SK-N-SH (cell line): Measurements from ENCODE around the gene CSRP3. TPM values are rescaled to one million over a fixed set of nuclear protein-coding genes. Genes with fewer than 3 reads are reported as not detected.

ENCODE experiments used
- CTCF ChIA-PET: fragments of 300-600, 350-600 bp; formaldehyde crosslinking; extraction: SDS; loops from one replicate; lab custom pipeline; 2021; lab: Yijun Ruan, JAX
- POLR2A ChIA-PET: fragments of 350-600 bp; sonication (Branson Sonifier 250); formaldehyde crosslinking; extraction: SDS; loops from one replicate; lab custom pipeline; 2020; ENCODE audit warnings: antibody characterized with exemption, inconsistent platforms; lab: Yijun Ruan, JAX
- DNase-seq: peaks from one replicate; pipeline ENCODE4 v3.0.0; 2012
- H2AFZ ChIP-seq: fragments of 200-600 bp; sonication (generic); 2 replicates; pipeline ENCODE4 v1.8.1; 2016; ENCODE audit warnings: antibody characterized with exemption, mild to moderate bottlenecking, low read depth
- H3F3A ChIP-seq: fragments of 200-600 bp; sonication (generic); replicated peaks from 2 replicates; pipeline ENCODE3; 2016; ENCODE audit warnings: antibody characterized with exemption, mild to moderate bottlenecking; ENCODE audit not compliant: insufficient read depth
- H3K27ac ChIP-seq, 2 experiments: fragments of 200-500 bp in 1 of 2; fragments of 200-600 bp in 1 of 2; sonication (Bioruptor generic) in 1 of 2; sonication (generic), shearing (Covaris generic) in 1 of 2; 2 replicates each; pipeline versions ENCODE4 v1.5.1 to v1.6.1; 2014 to 2016; ENCODE audit warnings: low read depth in 2 of 2, inconsistent platforms in 1 of 2, low read length in 1 of 2, mild to moderate bottlenecking in 1 of 2, mixed read lengths in 1 of 2
- H3K27me3 ChIP-seq: fragments of 200-600 bp; sonication (generic), shearing (Covaris generic); 2 replicates; pipeline ENCODE4 v1.6.1; 2016; ENCODE audit warnings: mixed run types; ENCODE audit not compliant: insufficient read depth
- H3K36me3 ChIP-seq, 2 experiments: fragments of 200-500 bp in 1 of 2; fragments of 200-600 bp in 1 of 2; sonication (Bioruptor generic) in 1 of 2; sonication (generic) in 1 of 2; replicated peaks in 1 of 2; 2 replicates each; pipeline versions ENCODE3 to v1.5.1; 2014 to 2016; ENCODE audit warnings: low read length in 1 of 2, mild to moderate bottlenecking in 1 of 2; ENCODE audit not compliant: insufficient read depth in 2 of 2, control insufficient read depth in 1 of 2
- H3K4me1 ChIP-seq, 2 experiments: fragments of 200-500 bp in 1 of 2; fragments of 200-600 bp in 1 of 2; sonication (Bioruptor generic) in 1 of 2; sonication (generic), shearing (Covaris generic) in 1 of 2; 2 replicates each; pipeline versions ENCODE4 v1.5.1 to v1.6.1; 2014 to 2016; ENCODE audit warnings: low read depth in 1 of 2, low read length in 1 of 2, mixed run types in 1 of 2; ENCODE audit not compliant: insufficient read depth in 2 of 2, control insufficient read depth in 1 of 2
- H3K4me2 ChIP-seq: fragments of 200-600 bp; sonication (generic), shearing (Covaris generic); 2 replicates; pipeline ENCODE4 v1.6.1; 2017; ENCODE audit warnings: mixed run types
- H3K4me3 ChIP-seq, 2 experiments: fragments of 200-500 bp in 1 of 2; fragments of 200-600 bp in 1 of 2; sonication (Bioruptor generic) in 1 of 2; sonication (generic), shearing (Covaris generic) in 1 of 2; 2 replicates each; pipeline versions ENCODE4 v1.5.1 to v1.8.1; 2014 to 2016; ENCODE audit warnings: low read depth in 2 of 2, inconsistent platforms in 1 of 2, low read length in 1 of 2, mild to moderate bottlenecking in 1 of 2, mixed read lengths in 1 of 2, moderate library complexity in 1 of 2
- H3K79me2 ChIP-seq: fragments of 200-600 bp; sonication (generic); 2 replicates; pipeline ENCODE4 v1.8.1; 2017; ENCODE audit warnings: mild to moderate bottlenecking; ENCODE audit not compliant: insufficient read depth
- H3K9ac ChIP-seq: fragments of 200-600 bp; sonication (generic); 2 replicates; pipeline ENCODE4 v1.6.1; 2017; ENCODE audit warnings: mixed run types
- H3K9me2 ChIP-seq: fragments of 200-600 bp; sonication (generic); 2 replicates; pipeline ENCODE4 v1.6.1; 2017; ENCODE audit warnings: mixed run types
- H3K9me3 ChIP-seq: fragments of 200-600 bp; sonication (generic); 2 replicates; pipeline ENCODE4 v1.6.1; 2017; ENCODE audit warnings: mixed run types, mild to moderate bottlenecking, moderate library complexity
- H4K20me1 ChIP-seq: fragments of 200-600 bp; sonication (generic); 2 replicates; pipeline ENCODE4 v1.6.1; 2017; ENCODE audit warnings: mild to moderate bottlenecking, mixed run types; ENCODE audit not compliant: insufficient read depth
- ELF1 ChIP-seq: IDR thresholded peaks from 2 replicates; pipeline ENCODE4 v1.4.0; 2012
- FOSL2 ChIP-seq: IDR thresholded peaks from 2 replicates; pipeline ENCODE4 v1.4.0; 2012; ENCODE audit warnings: low read depth, mild to moderate bottlenecking, moderate library complexity, borderline replicate concordance
- FOXM1 ChIP-seq: IDR thresholded peaks from 2 replicates; pipeline ENCODE4 v1.4.0; 2012; ENCODE audit warnings: low read depth, mild to moderate bottlenecking
- GABPA ChIP-seq: IDR thresholded peaks from 2 replicates; pipeline ENCODE4 v1.4.0; 2012; ENCODE audit warnings: low read depth, mild to moderate bottlenecking
- GATA2 ChIP-seq: sonication (generic); formaldehyde crosslinking; IDR thresholded peaks from 2 replicates; pipeline ENCODE4 v1.5.0; 2020; ENCODE audit warnings: mild to moderate bottlenecking, missing genetic modification reagents
- IRF3 ChIP-seq: fragments of 150-350 bp; IDR thresholded peaks from 2 replicates; pipeline ENCODE4 v1.6.1; 2016; ENCODE audit warnings: mild to moderate bottlenecking, low read depth, low read length
- MAX ChIP-seq: IDR thresholded peaks from 2 replicates; pipeline ENCODE4 v1.4.0; 2012; ENCODE audit warnings: low read depth
- POLR2AphosphoS5 ChIP-seq: IDR thresholded peaks from 2 replicates; pipeline ENCODE4 v1.6.1; 2012; ENCODE audit warnings: low read depth, low read length
- RFX5 ChIP-seq: IDR thresholded peaks from 2 replicates; pipeline ENCODE4 v1.6.1; 2012; ENCODE audit warnings: mild to moderate bottlenecking, improper control_type of control experiment, low read length
- SMC3 ChIP-seq: IDR thresholded peaks from 2 replicates; pipeline ENCODE4 v1.6.1; 2012; ENCODE audit warnings: low read depth, low read length, improper control_type of control experiment
- TAF1 ChIP-seq: IDR thresholded peaks from 2 replicates; pipeline ENCODE4 v1.6.1; 2012; ENCODE audit warnings: low read depth, mild to moderate bottlenecking, low read length, moderate library complexity, borderline replicate concordance
- ZBTB33 ChIP-seq: IDR thresholded peaks from 2 replicates; pipeline ENCODE4 v1.4.0; 2012; ENCODE audit warnings: low read depth, borderline replicate concordance
- WGBS: methylation state at CpG from one replicate; pipeline ENCODE4 v1.1.6; 2017; ENCODE audit warnings: low lambda C conversion rate; 5-methylcytosine and 5-hydroxymethylcytosine counted together
- polyA plus RNA-seq, 3 experiments: library from polyadenylated mRNA; depleted of rRNA; stranded (reverse); fragments of >200 nt; gene quantifications; 2 replicates each; pipeline ENCODE4 v1.2.3, GENCODE V29; 2012
- TF ChIP-seq, protein P1 (sequence below): fragments of 150-350 bp; IDR thresholded peaks from 2 replicates; pipeline ENCODE4 v1.6.1; 2017; ENCODE audit warnings: antibody characterized with exemption, low read length, low read depth, borderline replicate concordance
- TF ChIP-seq, protein P2 (sequence below): fragments of 200-600 bp; sonication (generic); IDR thresholded peaks from 2 replicates; pipeline ENCODE4 v1.6.1; 2017; ENCODE audit warnings: antibody characterized with exemption, mild to moderate bottlenecking, moderate library complexity

CSRP3 gene
- polyA plus RNA-seq, 1 of the 3 experiments (the other 2 are of a cell fraction) = not detected

DNA sequence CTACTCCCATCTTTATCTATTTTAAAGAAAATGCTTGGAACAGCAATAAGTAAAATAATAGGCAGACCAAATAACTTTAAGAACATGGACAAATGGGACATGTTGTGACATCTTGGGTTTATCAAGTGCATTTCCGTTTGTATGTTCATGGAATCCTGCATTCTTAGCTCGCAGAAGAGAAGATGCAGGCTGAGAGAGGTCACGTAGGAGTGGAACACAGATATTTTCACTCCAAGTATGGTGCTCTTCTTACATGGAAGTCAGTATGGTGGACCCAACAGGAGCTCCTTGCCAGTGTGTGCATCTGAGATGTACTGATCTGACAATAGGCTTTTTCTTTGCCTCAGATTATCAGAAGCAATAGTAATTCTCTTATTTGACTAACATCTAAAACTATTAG, 37.3 kb upstream of the CSRP3 start:
- H3K9ac ChIP-seq = no peak overlapping the region
- TF ChIP-seq RFX5 = no peak
- TF ChIP-seq FOSL2 = no peak
- no peak for TF ChIP-seq ZBTB33
- no peak for TF ChIP-seq ELF1
- TF ChIP-seq POLR2AphosphoS5 = no peak
- TF ChIP-seq GABPA = no peak
- TF ChIP-seq SMC3 = no peak
- TF ChIP-seq IRF3 = no peak
- TF ChIP-seq, protein P1, sequence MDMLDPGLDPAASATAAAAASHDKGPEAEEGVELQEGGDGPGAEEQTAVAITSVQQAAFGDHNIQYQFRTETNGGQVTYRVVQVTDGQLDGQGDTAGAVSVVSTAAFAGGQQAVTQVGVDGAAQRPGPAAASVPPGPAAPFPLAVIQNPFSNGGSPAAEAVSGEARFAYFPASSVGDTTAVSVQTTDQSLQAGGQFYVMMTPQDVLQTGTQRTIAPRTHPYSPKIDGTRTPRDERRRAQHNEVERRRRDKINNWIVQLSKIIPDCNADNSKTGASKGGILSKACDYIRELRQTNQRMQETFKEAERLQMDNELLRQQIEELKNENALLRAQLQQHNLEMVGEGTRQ = no peak
- TF ChIP-seq MAX = no peak
- TF ChIP-seq GATA2 (CRISPR knock-in tag) = no peak
- TF ChIP-seq, protein P2, sequence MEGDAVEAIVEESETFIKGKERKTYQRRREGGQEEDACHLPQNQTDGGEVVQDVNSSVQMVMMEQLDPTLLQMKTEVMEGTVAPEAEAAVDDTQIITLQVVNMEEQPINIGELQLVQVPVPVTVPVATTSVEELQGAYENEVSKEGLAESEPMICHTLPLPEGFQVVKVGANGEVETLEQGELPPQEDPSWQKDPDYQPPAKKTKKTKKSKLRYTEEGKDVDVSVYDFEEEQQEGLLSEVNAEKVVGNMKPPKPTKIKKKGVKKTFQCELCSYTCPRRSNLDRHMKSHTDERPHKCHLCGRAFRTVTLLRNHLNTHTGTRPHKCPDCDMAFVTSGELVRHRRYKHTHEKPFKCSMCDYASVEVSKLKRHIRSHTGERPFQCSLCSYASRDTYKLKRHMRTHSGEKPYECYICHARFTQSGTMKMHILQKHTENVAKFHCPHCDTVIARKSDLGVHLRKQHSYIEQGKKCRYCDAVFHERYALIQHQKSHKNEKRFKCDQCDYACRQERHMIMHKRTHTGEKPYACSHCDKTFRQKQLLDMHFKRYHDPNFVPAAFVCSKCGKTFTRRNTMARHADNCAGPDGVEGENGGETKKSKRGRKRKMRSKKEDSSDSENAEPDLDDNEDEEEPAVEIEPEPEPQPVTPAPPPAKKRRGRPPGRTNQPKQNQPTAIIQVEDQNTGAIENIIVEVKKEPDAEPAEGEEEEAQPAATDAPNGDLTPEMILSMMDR = no peak
- no peak for TF ChIP-seq TAF1
- TF ChIP-seq FOXM1 = no peak
- TF ChIP-seq, all 33 proteins: peak for 0
- CTCF ChIA-PET = interaction anchor here (0.7 to 2.9 kb wide), 6 partner anchors 9 to 438 kb away, joined by 3 to 11 read pairs (median 4); no protein-coding TSS in a partner anchor

More for the DNA sequence above, 37.3 kb upstream of the CSRP3 start:
- DNase-seq = no peak
- no peaks in the 10 kb centered on the region for H3K27me3 ChIP-seq
- no peaks in the 10 kb centered on the region; the same call in none of the 2 replicates for H3K79me2 ChIP-seq
- H3K9me2 ChIP-seq = no peaks in the 10 kb centered on the region
- no peak overlapping the region for H3K27ac ChIP-seq
- 98% methylated on average over 3 of the region's 3 CpGs for WGBS
- no peak overlapping the region for H3K4me2 ChIP-seq
- H2AFZ ChIP-seq = no peak overlapping the region
- no peaks in the 10 kb centered on the region for H3K9me3 ChIP-seq
- no peak overlapping the region for H3K4me3 ChIP-seq
- H3K36me3 ChIP-seq = peaks cover 0 to 21% of the 10 kb centered on the region in 2 experiments
- POLR2A ChIA-PET = no interaction called here
- peaks cover 0 to 9% of the 10 kb centered on the region in 2 experiments; a peak in 2 of 4 replicates for H3K4me1 ChIP-seq
- no peaks in the 10 kb centered on the region for H3F3A ChIP-seq
- no peaks in the 10 kb centered on the region for H4K20me1 ChIP-seq
